ENCODE measurements around the gene PSMC3IP. TPM values are rescaled to one million over a fixed set of nuclear protein-coding genes. Genes with fewer than 3 reads are reported as not detected.

The PSMC3IP gene, protein sequence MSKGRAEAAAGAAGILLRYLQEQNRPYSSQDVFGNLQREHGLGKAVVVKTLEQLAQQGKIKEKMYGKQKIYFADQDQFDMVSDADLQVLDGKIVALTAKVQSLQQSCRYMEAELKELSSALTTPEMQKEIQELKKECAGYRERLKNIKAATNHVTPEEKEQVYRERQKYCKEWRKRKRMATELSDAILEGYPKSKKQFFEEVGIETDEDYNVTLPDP
- total RNA-seq: 11.0 and 14.5 TPM in 2 replicates

DNA sequence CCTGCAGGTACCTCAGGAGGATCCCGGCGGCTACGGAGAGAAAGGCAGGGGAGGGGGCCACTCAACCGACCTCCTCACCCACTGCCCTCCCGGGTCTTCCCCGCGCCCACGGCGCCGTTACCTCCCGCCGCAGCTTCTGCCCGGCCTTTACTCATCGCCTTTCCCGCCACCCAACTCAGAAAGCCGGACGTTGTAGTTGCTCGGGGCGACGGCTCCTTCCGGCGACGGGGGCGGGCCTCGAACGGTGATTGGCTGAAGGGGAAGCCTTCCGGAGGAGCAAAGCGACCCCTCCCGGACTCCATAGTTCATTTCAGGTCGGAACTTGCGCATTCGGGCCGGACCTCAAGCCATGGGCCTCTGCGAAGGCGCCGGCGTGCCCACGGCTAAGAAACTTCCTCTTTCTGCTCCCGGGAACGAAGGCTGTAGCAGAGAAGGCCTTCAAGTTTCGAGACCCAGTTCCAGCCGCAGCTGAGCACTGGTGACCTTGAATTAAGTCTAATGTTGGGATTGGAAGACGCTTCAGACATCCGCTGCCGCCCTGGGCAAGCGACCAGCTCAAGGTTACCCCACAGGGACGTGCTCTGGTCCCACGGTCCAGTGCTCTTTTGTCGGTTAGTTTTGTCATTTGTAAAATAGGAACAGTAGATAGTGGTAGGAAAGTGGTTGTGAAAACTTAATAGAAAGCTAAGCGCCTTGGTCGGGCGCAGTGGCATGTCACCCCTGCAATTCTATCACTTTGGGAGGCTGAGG lies at the start of gene PSMC3IP:
TSS of gene PSMC3IP (minus strand) at position 198 of the 750 bp plus-strand sequence. CDS start at position 155, 43 bp downstream.

DNA sequence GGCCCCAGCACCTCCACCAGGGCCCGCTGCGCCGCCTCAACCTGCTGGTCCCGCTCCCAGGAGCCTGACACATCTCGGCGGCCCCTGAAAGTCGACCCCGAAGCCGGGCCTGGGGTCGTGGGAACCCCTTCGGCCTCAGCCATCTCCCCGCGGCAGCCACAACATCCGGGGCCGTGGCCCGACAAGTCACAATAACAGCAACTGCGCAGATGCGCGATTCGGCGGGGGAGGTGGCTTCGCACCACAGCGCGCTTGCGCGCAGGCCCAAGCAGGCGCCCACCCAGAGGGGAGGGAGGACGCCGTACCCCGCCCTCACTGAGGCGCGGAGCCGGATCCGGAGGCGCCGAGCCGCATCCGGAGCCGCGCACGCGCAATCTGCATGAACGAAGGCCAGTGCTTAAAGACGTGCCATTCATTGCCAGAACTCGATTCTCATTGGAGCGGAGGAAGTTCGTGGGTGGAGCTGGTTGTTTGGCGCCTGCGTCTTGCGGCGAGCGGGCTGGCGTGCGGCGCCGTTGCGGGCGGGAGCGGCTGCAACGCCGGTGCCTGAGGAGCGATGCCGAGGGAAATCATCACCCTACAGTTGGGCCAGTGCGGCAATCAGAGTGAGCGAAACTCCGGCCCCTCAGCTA lies 31.8 kb upstream of the PSMC3IP start, which contains the start of the genes RETREG3 and TUBG1:
TSS of gene RETREG3 (minus strand) at position 193 of the 632 bp plus-strand sequence. CDS start at position 143, 50 bp downstream.
TSS of gene TUBG1 (plus strand) at position 502 of the 632 bp plus-strand sequence. CDS start at position 557, 55 bp downstream.

DNA sequence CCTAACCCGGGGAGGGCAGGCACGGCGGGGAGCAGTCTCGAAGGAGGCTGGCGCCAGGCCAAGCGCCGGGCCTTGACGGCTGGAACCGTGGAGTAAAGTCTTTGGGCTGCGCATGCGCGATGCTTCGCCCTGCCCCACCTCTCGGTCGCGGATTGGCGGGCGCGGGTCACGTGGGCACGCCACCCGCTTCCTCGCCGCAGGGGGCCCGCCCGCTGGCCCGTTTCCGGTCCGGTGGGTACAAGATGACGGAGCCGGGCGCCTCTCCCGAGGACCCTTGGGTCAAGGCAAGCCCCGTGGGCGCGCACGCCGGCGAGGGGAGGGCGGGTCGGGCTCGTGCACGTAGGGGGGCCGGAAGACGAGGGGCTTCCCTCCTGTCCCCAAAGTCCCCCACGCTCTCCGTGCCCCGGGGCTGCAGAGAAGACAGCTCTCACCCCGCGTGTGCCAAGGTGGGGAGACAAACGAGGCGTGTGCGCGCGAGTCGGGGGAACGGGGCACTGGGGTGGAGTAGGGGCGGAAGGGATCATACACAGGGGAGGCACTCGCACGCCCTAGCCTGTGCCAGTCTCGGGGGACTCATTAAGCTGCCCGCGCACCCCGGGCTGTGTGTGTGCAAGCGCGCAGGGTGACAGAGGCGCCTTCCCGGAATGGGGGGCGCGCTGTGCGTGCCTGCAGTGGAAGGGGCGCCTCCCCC lies 10.5 kb downstream of the PSMC3IP start, which contains the start of gene MLX:
TSS of gene MLX (plus strand) at position 218 of the 691 bp plus-strand sequence. CDS start at position 243, 25 bp downstream.

DNA sequence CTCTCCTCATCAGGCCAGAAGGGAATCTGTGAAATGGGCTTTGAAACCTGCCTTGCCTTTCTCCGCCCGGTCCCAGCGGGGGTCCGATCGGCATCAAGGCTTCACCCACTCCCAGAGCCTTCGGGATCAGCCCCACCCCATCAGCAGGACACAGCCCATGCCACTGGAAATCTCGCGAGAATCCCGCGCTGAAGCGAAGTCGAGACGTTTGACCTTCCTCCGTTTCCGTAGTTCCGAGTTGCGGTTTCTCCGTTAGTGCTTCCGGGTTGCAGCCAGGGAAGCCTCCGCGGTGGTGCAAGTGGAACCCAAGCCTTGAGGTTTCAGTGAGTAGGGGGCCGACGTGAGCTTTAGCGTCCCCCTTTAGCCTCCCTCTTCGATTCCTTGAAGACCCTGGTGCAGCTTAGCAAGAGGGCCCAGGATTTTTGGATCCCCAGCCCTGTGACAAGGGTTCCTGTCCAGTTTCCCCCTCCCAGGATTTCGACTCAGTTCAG lies 15.6 kb downstream of the PSMC3IP start, which contains the start of gene COASY:
TSS of gene COASY (plus strand) at position 252 of the 491 bp plus-strand sequence. CDS start 475 bp downstream, outside the sequence.

DNA sequence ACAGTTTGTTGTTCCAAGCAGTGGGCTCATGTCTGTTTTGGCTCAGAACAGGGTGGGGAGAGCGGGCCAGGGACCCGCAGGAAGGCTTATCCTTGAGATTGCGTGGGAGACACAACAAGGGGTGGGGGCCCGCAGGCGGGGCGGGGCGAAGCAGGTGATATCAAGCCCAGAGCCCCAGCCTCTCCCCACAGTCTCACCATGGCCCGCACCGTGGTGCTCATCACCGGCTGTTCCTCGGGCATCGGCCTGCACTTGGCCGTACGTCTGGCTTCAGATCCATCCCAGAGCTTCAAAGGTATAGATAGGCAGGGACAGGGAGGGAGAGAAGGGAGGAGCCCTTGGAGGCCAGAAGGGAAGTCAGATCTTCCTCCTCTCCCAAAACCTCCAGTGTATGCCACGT lies 24.8 kb downstream of the PSMC3IP start, which contains the start of gene HSD17B1:
TSS of gene HSD17B1 (plus strand) at position 188 of the 400 bp plus-strand sequence. CDS start at position 199, 11 bp downstream.

DNA sequence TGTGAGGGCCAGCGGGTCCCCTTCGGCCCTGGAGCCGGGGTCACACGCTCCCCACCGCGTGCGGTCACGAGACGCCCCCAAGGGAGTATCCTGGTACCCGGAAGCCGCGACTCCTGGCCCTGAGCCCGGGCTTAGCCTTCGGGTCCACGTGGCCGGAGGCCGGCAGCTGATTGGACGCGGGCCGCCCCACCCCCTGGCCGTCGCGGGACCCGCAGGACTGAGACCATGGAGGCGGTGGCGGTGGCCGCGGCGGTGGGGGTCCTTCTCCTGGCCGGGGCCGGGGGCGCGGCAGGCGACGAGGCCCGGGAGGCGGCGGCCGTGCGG lies 41.5 kb downstream of the PSMC3IP start, which contains the start of gene NAGLU:
TSS of gene NAGLU (plus strand) at position 194 of the 324 bp plus-strand sequence. CDS start at position 226, 32 bp downstream.

Other genes with a start within 250 kb of the PSMC3IP start
- 153 and 160 TPM in 2 replicates for gene STAT3, start 189.3 kb downstream of the PSMC3IP start, total RNA-seq
- gene CAVIN1, start 154.5 kb downstream of the PSMC3IP start, total RNA-seq: 947 and 968 TPM in 2 replicates
- gene ATP6V0A1, start 118.9 kb downstream of the PSMC3IP start, total RNA-seq: 32.4 and 38.1 TPM in 2 replicates
- 18.1 and 23.1 TPM in 2 replicates for gene NAGLU, start 41.5 kb downstream of the PSMC3IP start, total RNA-seq
- 0.53 and 0.57 TPM in 2 replicates for gene HSD17B1, start 24.8 kb downstream of the PSMC3IP start, total RNA-seq
- gene COASY, start 15.6 kb downstream of the PSMC3IP start, total RNA-seq: 25.1 and 31.0 TPM in 2 replicates
- 29.7 and 36.4 TPM in 2 replicates for gene MLX, start 10.6 kb downstream of the PSMC3IP start, total RNA-seq
- 37.2 and 42.7 TPM in 2 replicates for gene RETREG3, start 31.6 kb upstream of the PSMC3IP start, total RNA-seq
- gene TUBG1, start 32.0 kb upstream of the PSMC3IP start, total RNA-seq: 48.5 and 73.7 TPM in 2 replicates
- 8.4 and 9.3 TPM in 2 replicates for gene TUBG2, start 81.6 kb upstream of the PSMC3IP start, total RNA-seq
- gene PLEKHH3, start 99.3 kb upstream of the PSMC3IP start, total RNA-seq: 5.2 and 7.4 TPM in 2 replicates
- gene CCR10, start 104.1 kb upstream of the PSMC3IP start, total RNA-seq: 1.1 and 1.9 TPM in 2 replicates
- 29.8 and 35.5 TPM in 2 replicates for gene CNTNAP1, start 104.8 kb upstream of the PSMC3IP start, total RNA-seq
- 21.3 TPM in 2 replicates for gene EZH1, start 167.3 kb upstream of the PSMC3IP start, total RNA-seq
- 1.5 and 2.4 TPM in 2 replicates for gene RAMP2, start 183.5 kb upstream of the PSMC3IP start, total RNA-seq
- gene VPS25, start 195.7 kb upstream of the PSMC3IP start, total RNA-seq: 36.4 and 45.0 TPM in 2 replicates
- gene WNK4, start 202.9 kb upstream of the PSMC3IP start, total RNA-seq: 0.50 and 0.66 TPM in 2 replicates
- 46.9 and 52.5 TPM in 2 replicates for gene COA3, start 221.0 kb upstream of the PSMC3IP start, total RNA-seq
- not detected in 2 replicates for gene CNTD1, start 221.1 kb upstream of the PSMC3IP start, total RNA-seq
- gene BECN1, start 246.6 kb upstream of the PSMC3IP start, total RNA-seq: 78.8 and 97.5 TPM in 2 replicates